CD14-positive monocyte (primary cell): ENCODE measurements around the gene LY86. TPM values are rescaled to one million over a fixed set of nuclear protein-coding genes. Genes with fewer than 3 reads are reported as not detected.

ENCODE experiments used
- DNase-seq, 3 donors: peaks; one replicate each; pipeline ENCODE4 v3.0.0-alpha.2; 2011 to 2022
- H2AFZ ChIP-seq: 2 replicates; pipeline ENCODE4 v1.6.0; 2012; ENCODE audit warnings: mild to moderate bottlenecking, low read depth, low read length, inconsistent platforms; ENCODE audit not compliant: insufficient read depth, poor library complexity, severe bottlenecking
- H3K27ac ChIP-seq, 2 donors: 1 replicate in 1 of 2; 2 replicates in 1 of 2; pipeline ENCODE4 v1.5.1; 2012 to 2013; ENCODE audit warnings: low read length in 2 of 2, control low read depth in 1 of 2, inconsistent platforms in 1 of 2, low read depth in 1 of 2, mild to moderate bottlenecking in 1 of 2
- H3K27me3 ChIP-seq, 2 donors: one replicate each; pipeline versions ENCODE4 v1.6.0 to v1.6.1; 2011 to 2013; ENCODE audit warnings: low read length in 2 of 2; ENCODE audit not compliant: control insufficient read depth in 2 of 2, insufficient read depth in 2 of 2
- H3K36me3 ChIP-seq, 2 donors: replicated peaks in 1 of 2; 1 replicate in 1 of 2; 2 replicates in 1 of 2; pipeline versions ENCODE4 v1.5.1 to v1.6.1; 2012 to 2013; ENCODE audit warnings: low read length in 2 of 2, control low read depth in 1 of 2, inconsistent platforms in 1 of 2, mild to moderate bottlenecking in 1 of 2; ENCODE audit not compliant: insufficient read depth in 2 of 2, control insufficient read depth in 1 of 2
- H3K4me1 ChIP-seq, 2 donors: 1 replicate in 1 of 2; 2 replicates in 1 of 2; pipeline versions ENCODE4 v1.5.1 to v1.6.1; 2012 to 2013; ENCODE audit warnings: low read length in 2 of 2, control low read depth in 1 of 2, inconsistent platforms in 1 of 2, mild to moderate bottlenecking in 1 of 2, moderate library complexity in 1 of 2; ENCODE audit not compliant: insufficient read depth in 2 of 2, control insufficient read depth in 1 of 2
- H3K4me2 ChIP-seq: replicated peaks from 2 replicates; pipeline ENCODE3; 2012; ENCODE audit warnings: low read length, moderate library complexity, mild to moderate bottlenecking; ENCODE audit not compliant: poor library complexity, severe bottlenecking; ENCODE audit errors: extremely low read depth
- H3K4me3 ChIP-seq, 3 experiments: fragments of 200-600 bp in 1 of 3; sonication (generic) in 1 of 3; replicated peaks in 1 of 3; 1 replicate in 2 of 3; 2 replicates in 1 of 3; pipeline ENCODE4 v1.5.1; 2011 to 2013; ENCODE audit warnings: low read length in 3 of 3, mild to moderate bottlenecking in 3 of 3, control low read depth in 2 of 3, low read depth in 2 of 3, inconsistent platforms in 1 of 3, moderate library complexity in 1 of 3
- H3K79me2 ChIP-seq: 2 replicates; pipeline ENCODE4 v1.6.0; 2012; ENCODE audit warnings: mild to moderate bottlenecking, control low read depth, inconsistent platforms, low read length, moderate library complexity; ENCODE audit not compliant: insufficient read depth
- H3K9ac ChIP-seq: 2 replicates; pipeline ENCODE4 v1.6.0; 2017; ENCODE audit warnings: low read length, mild to moderate bottlenecking; ENCODE audit not compliant: insufficient read depth, poor library complexity, severe bottlenecking
- H3K9me3 ChIP-seq, 2 donors: replicated peaks in 1 of 2; 1 replicate in 1 of 2; 2 replicates in 1 of 2; pipeline versions ENCODE4 v1.5.1 to v1.6.1; 2012 to 2013; ENCODE audit warnings: low read length in 2 of 2, control low read depth in 1 of 2; ENCODE audit not compliant: control insufficient read depth in 1 of 2, insufficient read depth in 1 of 2
- H4K20me1 ChIP-seq: 2 replicates; pipeline ENCODE4 v1.6.0; 2012; ENCODE audit warnings: mild to moderate bottlenecking, low read length, control low read depth, moderate library complexity; ENCODE audit not compliant: insufficient read depth
- H3K27ac Mint-ChIP-seq, 7 donors: one replicate each; pipeline ENCODE4 v1.8.0; 2020; ENCODE audit warnings: mild to moderate bottlenecking in 7 of 7, mixed read lengths in 7 of 7, moderate library complexity in 6 of 7, inconsistent platforms in 2 of 7
- H3K27me3 Mint-ChIP-seq, 3 donors: one replicate each; pipeline ENCODE4 v1.8.0; 2021 to 2022; ENCODE audit warnings: low read depth in 3 of 3, mild to moderate bottlenecking in 3 of 3, mixed read lengths in 3 of 3, moderate library complexity in 3 of 3, inconsistent platforms in 1 of 3
- H3K36me3 Mint-ChIP-seq, 2 donors: one replicate each; pipeline ENCODE4 v1.8.0; 2020; ENCODE audit warnings: mixed read lengths in 2 of 2, inconsistent platforms in 1 of 2, mild to moderate bottlenecking in 1 of 2
- H3K4me1 Mint-ChIP-seq: one replicate; pipeline ENCODE4 v1.8.0; 2020; ENCODE audit warnings: mild to moderate bottlenecking, mixed read lengths
- H3K4me3 Mint-ChIP-seq, 2 donors: one replicate each; pipeline ENCODE4 v1.8.0; 2020; ENCODE audit warnings: mild to moderate bottlenecking in 2 of 2, mixed read lengths in 2 of 2, moderate library complexity in 1 of 2
- H3K9me3 Mint-ChIP-seq, 7 donors: one replicate each; pipeline ENCODE4 v1.8.0; 2020 to 2022; ENCODE audit warnings: mixed read lengths in 7 of 7, mild to moderate bottlenecking in 6 of 7, moderate library complexity in 6 of 7, inconsistent platforms in 2 of 7
- WGBS: methylation state at CpG from one replicate; pipeline ENCODE4 v1.1.5; 2013; ENCODE audit warnings: missing lambda C conversion rate; ENCODE audit not compliant: insufficient coverage; 5-methylcytosine and 5-hydroxymethylcytosine counted together
- intact Hi-C, 2 donors: fragments of 100-400 bp; cut with micrococcal nuclease; formaldehyde crosslinking; loops; one replicate each; pipeline versions ENCODE4 v1.15.0 to v1.15.1; 2023
- polyA plus RNA-seq, 3 donors: library from polyadenylated mRNA; depleted of rRNA in 1 of 3; unstranded in 2 of 3; stranded (reverse) in 1 of 3; fragments of 300-500 nt in 2 of 3; fragments of >200 nt in 1 of 3; fragmentation: Illumina TruSeq in 2 of 3; gene quantifications; 1 replicate in 2 of 3; 2 replicates in 1 of 3; pipeline ENCODE4 v1.2.3, GENCODE V29; 2012 to 2021
- TF ChIP-seq, protein P1 (sequence below): fragments of 200-600 bp; IDR thresholded peaks from one replicate; pipeline ENCODE4 v1.8.0; 2022; ENCODE audit warnings: antibody characterized with exemption, mild to moderate bottlenecking

LY86 gene
- polyA plus RNA-seq, 3 donors = 166 to 609 (median 454) TPM

GRCh38 chr6:6585003-6585311, 3.6 kb upstream of the LY86 start:
- no peaks in the 10 kb centered on the region for H3K36me3 ChIP-seq
- Mint-ChIP-seq H3K27ac (no peak overlapping the region), H3K27me3 (no peaks in the 10 kb centered on the region), H3K36me3 (no peaks in the 10 kb centered on the region), H3K4me3 (no peak overlapping the region), H3K4me1 (peaks cover 44% of the 10 kb centered on the region), H3K9me3 (peaks cover under 1 to 8% (median 4%) of the 10 kb centered on the region in 7 donors)
- intact Hi-C loops = loop anchor here in 1 of 2 donors (10.0 kb wide), 1 partner anchor 1500 kb away; no protein-coding TSS in a partner anchor
- peaks cover 0 to 8% of the 10 kb centered on the region in 2 donors for H3K9me3 ChIP-seq
- peaks cover 30% of the 10 kb centered on the region for H3K79me2 ChIP-seq
- no peak overlapping the region for H3K4me2 ChIP-seq
- H2AFZ ChIP-seq = no peak overlapping the region
- TF ChIP-seq, protein P1, sequence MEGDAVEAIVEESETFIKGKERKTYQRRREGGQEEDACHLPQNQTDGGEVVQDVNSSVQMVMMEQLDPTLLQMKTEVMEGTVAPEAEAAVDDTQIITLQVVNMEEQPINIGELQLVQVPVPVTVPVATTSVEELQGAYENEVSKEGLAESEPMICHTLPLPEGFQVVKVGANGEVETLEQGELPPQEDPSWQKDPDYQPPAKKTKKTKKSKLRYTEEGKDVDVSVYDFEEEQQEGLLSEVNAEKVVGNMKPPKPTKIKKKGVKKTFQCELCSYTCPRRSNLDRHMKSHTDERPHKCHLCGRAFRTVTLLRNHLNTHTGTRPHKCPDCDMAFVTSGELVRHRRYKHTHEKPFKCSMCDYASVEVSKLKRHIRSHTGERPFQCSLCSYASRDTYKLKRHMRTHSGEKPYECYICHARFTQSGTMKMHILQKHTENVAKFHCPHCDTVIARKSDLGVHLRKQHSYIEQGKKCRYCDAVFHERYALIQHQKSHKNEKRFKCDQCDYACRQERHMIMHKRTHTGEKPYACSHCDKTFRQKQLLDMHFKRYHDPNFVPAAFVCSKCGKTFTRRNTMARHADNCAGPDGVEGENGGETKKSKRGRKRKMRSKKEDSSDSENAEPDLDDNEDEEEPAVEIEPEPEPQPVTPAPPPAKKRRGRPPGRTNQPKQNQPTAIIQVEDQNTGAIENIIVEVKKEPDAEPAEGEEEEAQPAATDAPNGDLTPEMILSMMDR = no peak
- H3K9ac ChIP-seq = no peak overlapping the region
- WGBS = no CpG with 5 or more reads among the region's 1 CpG
- H3K27me3 ChIP-seq = no peaks in the 10 kb centered on the region
- H3K27ac ChIP-seq = no peak overlapping the region
- peaks cover 34 to 38% of the 10 kb centered on the region in 2 donors for H3K4me1 ChIP-seq
- DNase-seq = no peak
- no peaks in the 10 kb centered on the region for H4K20me1 ChIP-seq
- H3K4me3 ChIP-seq = no peak overlapping the region

DNA sequence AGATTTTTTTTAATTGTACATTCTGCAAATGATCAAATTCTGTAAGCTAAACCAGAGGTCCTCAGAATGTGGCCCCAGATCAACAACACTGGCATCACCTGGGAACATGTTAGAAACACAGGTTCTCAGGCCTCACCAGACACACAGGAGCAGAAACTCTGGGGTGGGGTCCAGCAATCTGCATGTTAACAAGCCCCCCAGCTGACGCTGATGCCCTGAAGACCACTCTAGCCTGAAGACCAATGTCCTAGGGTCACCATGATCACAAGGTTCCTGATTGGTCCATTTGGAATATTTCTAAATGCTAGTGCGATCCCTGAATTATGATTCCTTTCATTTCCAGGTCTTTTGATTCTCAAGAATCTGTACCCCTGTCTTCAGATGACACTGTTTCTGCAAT, 2.4 kb upstream of the LY86 start:
- no peaks in the 10 kb centered on the region for H3K9me3 ChIP-seq
- H3K27me3 ChIP-seq = no peaks in the 10 kb centered on the region
- peaks cover 0 to under 1% (median 0%) of the 10 kb centered on the region in 7 donors for H3K9me3 Mint-ChIP-seq
- peaks cover 42% of the 10 kb centered on the region for H3K79me2 ChIP-seq
- no peak for DNase-seq
- no peak overlapping the region for H2AFZ ChIP-seq
- H3K27ac ChIP-seq = no peak overlapping the region
- no peaks in the 10 kb centered on the region for H3K36me3 ChIP-seq
- intact Hi-C loops = loop anchor here in 1 of 2 donors (10.0 kb wide), 1 partner anchor 1499 kb away; no protein-coding TSS in a partner anchor
- H3K27ac Mint-ChIP-seq = no peak overlapping the region
- no peak overlapping the region for H3K4me3 Mint-ChIP-seq
- H4K20me1 ChIP-seq = no peaks in the 10 kb centered on the region
- H3K9ac ChIP-seq = no peak overlapping the region
- H3K4me1 Mint-ChIP-seq = peaks cover 54% of the 10 kb centered on the region
- no peaks in the 10 kb centered on the region for H3K27me3 Mint-ChIP-seq
- 80% methylated on average over 2 of the region's 2 CpGs for WGBS
- no peak overlapping the region for H3K4me2 ChIP-seq
- peaks cover 0 to 6% of the 10 kb centered on the region in 2 donors for H3K36me3 Mint-ChIP-seq
- H3K4me3 ChIP-seq = no peak overlapping the region
- peaks cover 45 to 49% of the 10 kb centered on the region in 2 donors for H3K4me1 ChIP-seq
- TF ChIP-seq, protein P1 = no peak
